ENCODE data around the gene CXCR3.
"Not testable (repeated sequence)": the region's sequence is repeated elsewhere in the genome, so short reads cannot be mapped to it uniquely, and the experiment has no call there.

CXCR3 gene

DNA sequence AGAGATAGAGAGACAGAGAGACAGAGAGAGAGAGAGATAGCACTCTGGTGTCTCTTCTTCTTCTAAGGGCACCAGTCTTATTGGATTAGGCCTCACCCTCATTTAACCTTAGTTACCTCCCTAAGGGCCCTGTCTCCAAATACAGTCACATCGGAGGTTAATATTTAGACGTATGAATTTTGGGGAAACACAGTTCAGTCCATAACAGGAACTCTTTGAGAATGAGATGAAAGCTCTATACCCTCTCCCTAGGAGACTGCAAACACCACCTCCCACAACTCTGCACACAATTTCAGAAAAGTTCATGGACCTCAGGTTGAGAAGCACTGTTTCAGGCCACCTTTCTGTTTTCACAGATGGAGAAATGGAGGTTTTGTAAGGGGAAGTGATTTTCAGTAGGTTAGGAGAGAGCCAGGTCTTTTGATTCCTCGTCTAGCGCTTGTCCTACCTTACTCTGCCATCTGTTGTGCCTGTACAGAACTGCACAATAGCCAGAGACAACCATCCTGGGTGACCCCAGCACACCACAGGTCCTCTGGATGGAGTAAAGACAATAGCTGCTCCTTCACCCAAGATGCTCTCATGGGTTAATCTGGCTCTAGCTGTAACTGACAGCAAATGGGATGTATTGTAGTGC, 32.1 kb upstream of the CXCR3 start:
- DNase-seq (ENCODE audit: insufficient read length, low spot score) (no peak), FAIRE-seq (no peak)
- TF ChIP-seq, protein P1, sequence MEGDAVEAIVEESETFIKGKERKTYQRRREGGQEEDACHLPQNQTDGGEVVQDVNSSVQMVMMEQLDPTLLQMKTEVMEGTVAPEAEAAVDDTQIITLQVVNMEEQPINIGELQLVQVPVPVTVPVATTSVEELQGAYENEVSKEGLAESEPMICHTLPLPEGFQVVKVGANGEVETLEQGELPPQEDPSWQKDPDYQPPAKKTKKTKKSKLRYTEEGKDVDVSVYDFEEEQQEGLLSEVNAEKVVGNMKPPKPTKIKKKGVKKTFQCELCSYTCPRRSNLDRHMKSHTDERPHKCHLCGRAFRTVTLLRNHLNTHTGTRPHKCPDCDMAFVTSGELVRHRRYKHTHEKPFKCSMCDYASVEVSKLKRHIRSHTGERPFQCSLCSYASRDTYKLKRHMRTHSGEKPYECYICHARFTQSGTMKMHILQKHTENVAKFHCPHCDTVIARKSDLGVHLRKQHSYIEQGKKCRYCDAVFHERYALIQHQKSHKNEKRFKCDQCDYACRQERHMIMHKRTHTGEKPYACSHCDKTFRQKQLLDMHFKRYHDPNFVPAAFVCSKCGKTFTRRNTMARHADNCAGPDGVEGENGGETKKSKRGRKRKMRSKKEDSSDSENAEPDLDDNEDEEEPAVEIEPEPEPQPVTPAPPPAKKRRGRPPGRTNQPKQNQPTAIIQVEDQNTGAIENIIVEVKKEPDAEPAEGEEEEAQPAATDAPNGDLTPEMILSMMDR (IDR thresholded peaks at IDR 0.05; ENCODE audit: insufficient read depth, missing control alignments): no peak

DNA sequence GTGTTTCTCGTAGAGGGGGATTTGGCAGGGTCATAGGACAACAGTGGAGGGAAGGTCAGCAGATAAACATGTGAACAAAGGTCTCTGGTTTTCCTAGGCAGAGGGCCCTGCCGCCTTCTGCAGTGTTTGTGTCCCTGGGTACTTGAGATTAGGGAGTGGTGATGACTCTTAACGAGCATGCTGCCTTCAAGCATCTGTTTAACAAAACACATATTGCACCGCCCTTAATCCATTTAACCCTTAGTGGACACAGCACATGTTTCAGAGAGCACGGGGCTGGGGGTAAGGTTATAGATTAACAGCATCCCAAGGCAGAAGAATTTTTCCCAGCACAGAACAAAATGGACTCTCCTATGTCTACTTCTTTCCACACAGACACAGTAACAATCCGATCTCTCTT, 26.1 kb upstream of the CXCR3 start:
- DNase-seq (ENCODE audit: insufficient read length, low spot score); FAIRE-seq: not testable (repeated sequence)

DNA sequence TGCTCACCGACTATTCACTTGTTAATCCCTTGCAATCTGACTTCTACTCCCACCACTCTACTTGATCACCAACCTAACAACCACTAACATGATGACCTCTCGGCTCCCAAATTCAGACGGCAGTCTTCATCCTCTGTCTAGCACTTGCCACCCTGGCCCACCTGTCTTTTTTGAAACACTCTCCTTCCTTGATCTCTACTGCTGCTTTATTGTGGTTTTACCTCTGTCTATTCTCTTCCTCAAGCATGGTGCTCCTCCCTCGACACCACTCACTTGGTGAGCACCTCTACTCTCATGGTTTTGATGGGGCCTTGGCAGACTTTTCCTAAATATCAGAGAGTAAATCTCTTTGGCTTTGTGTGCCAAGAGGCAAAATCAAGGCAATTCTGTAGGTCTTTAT, 21.7 kb upstream of the CXCR3 start:
- DNase-seq (ENCODE audit: insufficient read length, low spot score) (no peak), FAIRE-seq (no peak)
- TF ChIP-seq, protein P1 (IDR thresholded peaks at IDR 0.05; ENCODE audit: insufficient read depth, missing control alignments): no peak

DNA sequence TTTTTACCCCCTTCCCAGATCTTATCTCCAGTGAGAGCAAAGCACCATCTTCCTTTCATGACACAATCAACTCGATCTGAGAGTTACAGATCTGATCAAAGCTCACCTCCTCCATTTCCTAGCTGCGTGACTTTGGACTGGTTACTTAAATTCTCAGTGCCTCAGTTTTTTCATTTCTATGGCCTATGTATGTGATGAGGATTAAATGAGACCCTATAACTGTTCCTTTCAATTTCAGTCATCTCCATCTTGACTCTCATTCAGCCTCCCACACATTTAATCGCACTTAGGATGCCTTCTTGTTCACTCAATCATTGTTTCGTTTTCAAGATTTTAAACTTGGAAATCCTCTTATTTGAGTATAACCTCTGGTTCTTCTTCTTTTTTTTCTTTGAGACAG, 20.1 kb upstream of the CXCR3 start:
- DNase-seq (ENCODE audit: insufficient read length, low spot score): no peak
- FAIRE-seq: no peak
- TF ChIP-seq, protein P1 (IDR thresholded peaks at IDR 0.05; ENCODE audit: insufficient read depth, missing control alignments): no peak

DNA sequence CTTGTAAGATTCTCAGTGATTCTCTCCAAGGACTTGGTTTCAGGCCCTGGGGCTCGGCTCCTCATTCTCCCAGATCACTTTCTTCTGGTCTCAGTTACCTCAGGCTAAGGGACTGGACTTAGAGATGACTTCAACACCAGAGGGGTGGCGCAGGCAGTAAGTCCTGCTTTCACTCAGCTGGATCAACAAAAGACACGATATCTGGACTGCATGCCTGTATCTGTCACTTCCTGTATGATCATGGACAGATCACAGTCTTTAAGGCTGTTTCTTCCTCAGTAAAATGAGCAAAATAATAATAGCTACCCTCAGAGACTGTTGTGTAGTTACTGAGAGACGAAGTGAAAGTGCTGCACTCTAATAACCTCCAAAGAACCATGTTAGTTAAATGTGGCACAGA, 19.5 kb upstream of the CXCR3 start:
- TF ChIP-seq, protein P1 (IDR thresholded peaks at IDR 0.05; ENCODE audit: insufficient read depth, missing control alignments): no peak
- DNase-seq (ENCODE audit: insufficient read length, low spot score) (no peak), FAIRE-seq (no peak)

DNA sequence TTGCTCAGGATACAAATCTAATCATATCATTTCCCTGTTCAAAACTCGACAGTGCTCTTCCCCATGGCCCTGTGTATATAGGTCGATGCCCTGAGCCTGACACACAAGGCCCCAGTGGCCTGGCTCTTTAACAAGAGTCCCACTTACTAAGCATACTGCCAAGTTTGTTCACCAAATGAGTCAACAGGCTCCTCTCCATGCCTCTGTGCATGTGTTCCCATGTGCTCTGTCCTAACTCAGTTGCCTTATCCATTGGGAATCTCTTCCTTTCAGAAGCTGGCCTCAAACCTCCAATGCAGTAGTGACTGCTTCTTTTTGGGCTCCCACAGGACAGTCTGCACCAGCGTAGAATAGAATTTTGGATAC, 18.9 kb upstream of the CXCR3 start:
- TF ChIP-seq, protein P1 (IDR thresholded peaks at IDR 0.05; ENCODE audit: insufficient read depth, missing control alignments): no peak
- DNase-seq (ENCODE audit: insufficient read length, low spot score) (no peak), FAIRE-seq (no peak)

DNA sequence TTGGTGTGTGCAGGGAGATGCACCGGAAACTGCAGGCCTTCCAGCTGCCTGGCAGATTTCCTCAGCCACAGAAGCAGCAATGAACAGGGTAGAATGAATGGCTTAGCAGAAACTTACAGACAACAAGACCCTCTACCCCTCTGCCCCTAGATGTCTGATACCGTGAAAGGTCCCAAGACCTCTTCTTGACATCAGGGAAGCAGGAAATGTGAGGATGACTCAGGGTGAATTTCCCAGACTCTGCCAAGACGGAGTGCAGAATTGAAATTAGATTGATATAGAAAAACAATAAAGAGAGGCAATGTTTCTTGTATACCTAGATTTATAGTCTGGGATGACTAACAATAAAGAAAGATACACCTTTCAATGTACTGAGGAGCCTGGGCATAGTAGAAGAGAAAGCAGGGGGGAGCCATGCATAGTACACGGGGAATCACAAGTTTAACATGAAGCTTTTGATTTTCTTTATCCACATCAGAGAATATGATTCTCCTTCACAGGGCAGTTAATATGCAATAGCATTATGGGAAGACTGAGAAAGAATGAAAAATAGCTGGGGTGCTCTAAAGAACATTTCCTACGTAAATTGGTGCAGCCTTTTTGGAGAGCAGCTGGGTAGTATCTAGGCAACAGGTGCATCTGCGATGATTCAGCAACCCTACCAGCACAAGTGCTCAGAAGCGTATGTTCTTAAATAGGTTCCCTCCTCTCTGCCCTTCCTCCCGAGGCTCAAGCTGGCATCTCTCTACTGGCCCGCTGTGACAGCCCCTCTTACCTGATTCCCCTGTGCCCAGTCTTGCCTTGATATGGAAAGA, 18.3 kb upstream of the CXCR3 start:
- TF ChIP-seq, protein P1 (IDR thresholded peaks at IDR 0.05; ENCODE audit: insufficient read depth, missing control alignments): no peak
- FAIRE-seq (no peak), DNase-seq (ENCODE audit: insufficient read length, low spot score) (no peak)

Measured in D721Med (cell line).